ENCODE data around the gene METTL25B.

- no peak for TF ChIP-seq EZH2 (IDR thresholded peaks at IDR 0.05; ENCODE audit: borderline replicate concordance, insufficient read depth, low read depth, low read length, poor library complexity, severe bottlenecking)
- TF ChIP-seq CTCF (IDR thresholded peaks at IDR 0.05) = no peak
Observed at GRCh38 chr1:156703336-156703735, 24.9 kb upstream of the METTL25B start.

Data from B cell (primary cell).